Measurements from ENCODE around the gene PIK3IP1. TPM values are rescaled to one million over a fixed set of nuclear protein-coding genes. Genes with fewer than 3 reads are reported as not detected.

Gene PIK3IP1, protein sequence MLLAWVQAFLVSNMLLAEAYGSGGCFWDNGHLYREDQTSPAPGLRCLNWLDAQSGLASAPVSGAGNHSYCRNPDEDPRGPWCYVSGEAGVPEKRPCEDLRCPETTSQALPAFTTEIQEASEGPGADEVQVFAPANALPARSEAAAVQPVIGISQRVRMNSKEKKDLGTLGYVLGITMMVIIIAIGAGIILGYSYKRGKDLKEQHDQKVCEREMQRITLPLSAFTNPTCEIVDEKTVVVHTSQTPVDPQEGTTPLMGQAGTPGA
- 20.7 and 25.3 TPM in 2 replicates for total RNA-seq (2013; cell fraction: nucleolus; rRNA removed)
- total RNA-seq (2014; rRNA removed) (3.4 and 3.6 TPM in 2 replicates), total RNA-seq (2014; rRNA removed; fragmentation: Illumina TruSeq; extraction: Trizol) (2.3 and 2.6 TPM in 2 replicates), total RNA-seq (2021) (3.8 and 4.1 TPM in 2 replicates), polyA plus RNA-seq (2011; rRNA removed) (5.6 and 6.5 TPM in 2 replicates), polyA plus RNA-seq (2014; fragmentation: Illumina TruSeq; extraction: Trizol) (1.2 and 2.4 TPM in 2 replicates), polyA plus RNA-seq (2014; fragmentation: Nextera tagmentation; extraction: Ambion mirVana) (under 1 TPM; 0.77 to 0.80 TPM), polyA plus RNA-seq (2014; rRNA removed) (2.4 and 2.9 TPM in 2 replicates), polyA plus RNA-seq (2016; fragmentation: Nextera tagmentation; extraction: Ambion mirVana) (1 to 10 TPM; 3.0 to 3.1 TPM), polyA minus RNA-seq (2011; rRNA and poly(A)+ RNA removed) (4.2 and 7.3 TPM in 2 replicates), Bru-seq, nascent RNA (percentile 64 among the genes with signal in this experiment), BruChase-seq, experiment 1, labeled RNA remaining after a 6-hour chase (percentile 48 among the genes with signal in this experiment), BruChase-seq, experiment 2, labeled RNA remaining after a 2-hour chase (percentile 59 among the genes with signal in this experiment)
- polyA plus RNA-seq (2011; ENCODE audit: low read depth): 4.0 TPM
- polyA plus RNA-seq (2011; cell fraction: cytosol; rRNA removed): 5.9 and 6.6 TPM in 2 replicates
- 7.6 and 10.6 TPM in 2 replicates for polyA plus RNA-seq (2011; cell fraction: nucleus; rRNA removed)
- polyA plus RNA-seq (2012): 6.1 and 8.8 TPM in 2 replicates
- 2.0 and 2.4 TPM in 2 replicates for polyA minus RNA-seq (2011; cell fraction: cytosol; rRNA and poly(A)+ RNA removed)
- 6.4 and 8.6 TPM in 2 replicates for polyA minus RNA-seq (2011; cell fraction: nucleus; rRNA and poly(A)+ RNA removed)
- long read RNA-seq, experiment 1, partial matches to known transcripts: 0 of 1 reads
- long read RNA-seq, experiment 1, other reads (novel, unspliced or antisense): 0 of 1 reads
- long read RNA-seq, experiment 2, partial matches to known transcripts: 1 of 3 reads
- long read RNA-seq, experiment 2, other reads (novel, unspliced or antisense): 1 of 3 reads

DNA sequence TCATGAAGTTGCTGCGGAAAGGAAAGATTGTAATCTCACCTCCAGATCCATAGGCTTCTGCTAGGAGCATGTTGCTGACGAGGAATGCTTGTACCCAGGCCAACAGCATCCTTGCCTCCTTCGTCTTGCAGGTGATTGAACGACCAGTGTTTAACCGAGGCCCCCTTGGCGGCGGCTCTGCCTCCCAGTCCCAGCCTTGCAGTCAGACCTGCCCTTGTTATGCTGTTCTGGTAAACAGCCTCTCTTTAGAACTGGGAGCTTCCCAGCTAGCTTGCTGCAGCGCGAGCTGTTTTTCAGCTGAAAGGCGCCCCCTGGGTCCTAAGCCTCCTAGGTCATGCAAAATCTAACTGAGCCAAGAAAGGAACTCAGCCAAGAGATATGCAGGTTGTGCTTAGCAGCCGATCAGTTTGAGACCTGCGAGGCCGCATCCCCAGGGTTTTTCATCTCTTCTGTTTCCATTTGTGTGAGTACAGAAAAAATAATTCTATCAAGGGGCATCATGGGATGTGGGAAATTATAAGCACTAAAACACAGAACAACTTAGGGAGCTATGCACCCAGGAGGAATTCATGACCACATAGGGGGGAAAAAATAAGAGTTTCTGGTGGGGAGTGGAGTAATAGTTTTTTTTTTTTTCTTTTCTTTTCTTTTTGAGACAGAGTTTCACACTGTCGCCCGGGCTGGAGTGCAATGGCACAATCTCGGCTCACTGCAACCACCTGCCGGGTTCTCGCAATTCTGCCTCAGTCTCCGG is at the start of gene PIK3IP1:
Gene PIK3IP1 (minus strand): TSS at position 253 of the 754 bp plus-strand sequence. CDS start 144 bp downstream, at position 109.
- CTCF ChIA-PET: interaction anchor here (0.7 to 4.1 kb wide), 9 partner anchors 9 to 92 kb away, joined by 3 to 24 read pairs (median 7); partner anchors contain the start of gene LIMK2
- DNase-seq (ENCODE audit: low read depth, low spot score) (peak; percentile 41), FAIRE-seq (peak; percentile 86), ATAC-seq (peak; percentile 69)
- 19% methylated on average over 16 of the region's 19 CpGs for WGBS (ENCODE audit: insufficient coverage, insufficient replicate concordance, low lambda C conversion rate, missing lambda C conversion rate)
- Histone ChIP-seq H3K9me3 (replicated peaks; ENCODE audit: control insufficient read depth, insufficient read depth, low read length) (no peaks in the 10 kb centered on the region), H3K27me3 (replicated peaks in 1 of 2; ENCODE audit: control insufficient read depth in 2 of 2, insufficient read depth in 2 of 2, low read length in 1 of 2) (no peaks in the 10 kb centered on the region), H2AFZ (ENCODE audit: control insufficient read depth, low read depth, low read length) (peak within 1 kb of the TSS; percentile 59), H3K4me2 (ENCODE audit: control insufficient read depth, insufficient read depth) (peak within 1 kb of the TSS; percentile 97), H3K9ac (ENCODE audit: control insufficient read depth, insufficient read depth, low read length) (peak within 1 kb of the TSS; percentile 41), H3K4me1 (ENCODE audit: control insufficient read depth, insufficient read depth, low read length) (peaks cover 24% of the 10 kb centered on the region), H3K36me3 (ENCODE audit: control insufficient read depth in 2 of 2, insufficient read depth in 2 of 2, low read length in 1 of 2) (no peaks in the 10 kb centered on the region), H3K27ac (ENCODE audit: control insufficient read depth, insufficient read depth) (peak within 1 kb of the TSS; percentile 21), H4K20me1 (ENCODE audit: control insufficient read depth, insufficient read depth) (no peaks in the 10 kb centered on the region), H3K79me2 (ENCODE audit: control insufficient read depth, insufficient read depth, low read length) (no peaks in the 10 kb centered on the region), H3K4me3 (peak within 1 kb of the TSS; percentile 82)
- intact Hi-C loops (cut with micrococcal nuclease; ENCODE audit: unreplicated experiment) (loop anchor here (10.0 kb wide), 1 partner anchor 208 kb away; the partner anchor contains the start of gene SMTN), in situ Hi-C loops (cut with MboI) (no loop called here)
- SMC1A ChIA-PET (ENCODE audit: uncharacterized antibody, unreplicated experiment): interaction anchor here (0.6 to 3.0 kb wide), 13 partner anchors 9 to 1004 kb away, joined by 3 to 18 read pairs (median 4); partner anchors contain the start of gene LIMK2
- POLR2A ChIA-PET: interaction anchor here (0.6 to 1.4 kb wide), 6 partner anchors 21 to 868 kb away, joined by 3 to 6 read pairs (median 4); partner anchors contain the start of genes DRG1 and LIMK2
- TSS peak; percentile 51 for BruUV-seq (replicated peaks)
- RAD21 ChIA-PET (ENCODE audit: unreplicated experiment): interaction anchor here (0.8 to 2.5 kb wide), 8 partner anchors 19 to 244 kb away, joined by 3 to 21 read pairs (median 4); partner anchors contain the start of gene LIMK2
- no peak for TF ChIP-seq SRF (IDR thresholded peaks at IDR 0.05; ENCODE audit: low read depth in 2 of 2, low read length in 2 of 2)
- TF ChIP-seq CHD2 (IDR thresholded peaks at IDR 0.05; ENCODE audit: borderline replicate concordance, low read depth, low read length): no peak
- TF ChIP-seq NR2F1 (conservative IDR thresholded peaks at IDR 0.05): no peak
- peak; percentile 24; the same call in 1 of the 2 replicates for TF ChIP-seq SMARCA5 (IDR thresholded peaks at IDR 0.05)
- TF ChIP-seq NR2C2 (IDR thresholded peaks at IDR 0.05; ENCODE audit: borderline replicate concordance, control insufficient read depth, insufficient read length, low read depth): no peak
- 0 out of 2 replicates have a peak, but pooled peaks have one; percentile 30 for TF ChIP-seq CHD1 (IDR thresholded peaks at IDR 0.05; ENCODE audit: low read depth, low read length)
- 0 out of 2 replicates have a peak, but pooled peaks have one; percentile 43 for TF ChIP-seq LARP7 (IDR thresholded peaks at IDR 0.05)
- no peak; the same call in none of the 2 replicates for TF ChIP-seq IKZF1 (conservative IDR thresholded peaks at IDR 0.05)
- no peak for TF ChIP-seq RFX5 (IDR thresholded peaks at IDR 0.05; ENCODE audit: low read depth, low read length)
- TF ChIP-seq RCOR1 (conservative IDR thresholded peaks at IDR 0.05; ENCODE audit: low read depth, low read length): no peak
- TF ChIP-seq NFYA (IDR thresholded peaks at IDR 0.05; ENCODE audit: borderline replicate concordance, low read depth, low read length): no peak
- TF ChIP-seq, protein P1, sequence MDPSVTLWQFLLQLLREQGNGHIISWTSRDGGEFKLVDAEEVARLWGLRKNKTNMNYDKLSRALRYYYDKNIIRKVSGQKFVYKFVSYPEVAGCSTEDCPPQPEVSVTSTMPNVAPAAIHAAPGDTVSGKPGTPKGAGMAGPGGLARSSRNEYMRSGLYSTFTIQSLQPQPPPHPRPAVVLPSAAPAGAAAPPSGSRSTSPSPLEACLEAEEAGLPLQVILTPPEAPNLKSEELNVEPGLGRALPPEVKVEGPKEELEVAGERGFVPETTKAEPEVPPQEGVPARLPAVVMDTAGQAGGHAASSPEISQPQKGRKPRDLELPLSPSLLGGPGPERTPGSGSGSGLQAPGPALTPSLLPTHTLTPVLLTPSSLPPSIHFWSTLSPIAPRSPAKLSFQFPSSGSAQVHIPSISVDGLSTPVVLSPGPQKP (IDR thresholded peaks at IDR 0.05; ENCODE audit: low read depth, low read length): no peak
- no peak for TF ChIP-seq FOXM1 (IDR thresholded peaks at IDR 0.05; ENCODE audit: low read depth, low read length)
- TF ChIP-seq, protein P2, sequence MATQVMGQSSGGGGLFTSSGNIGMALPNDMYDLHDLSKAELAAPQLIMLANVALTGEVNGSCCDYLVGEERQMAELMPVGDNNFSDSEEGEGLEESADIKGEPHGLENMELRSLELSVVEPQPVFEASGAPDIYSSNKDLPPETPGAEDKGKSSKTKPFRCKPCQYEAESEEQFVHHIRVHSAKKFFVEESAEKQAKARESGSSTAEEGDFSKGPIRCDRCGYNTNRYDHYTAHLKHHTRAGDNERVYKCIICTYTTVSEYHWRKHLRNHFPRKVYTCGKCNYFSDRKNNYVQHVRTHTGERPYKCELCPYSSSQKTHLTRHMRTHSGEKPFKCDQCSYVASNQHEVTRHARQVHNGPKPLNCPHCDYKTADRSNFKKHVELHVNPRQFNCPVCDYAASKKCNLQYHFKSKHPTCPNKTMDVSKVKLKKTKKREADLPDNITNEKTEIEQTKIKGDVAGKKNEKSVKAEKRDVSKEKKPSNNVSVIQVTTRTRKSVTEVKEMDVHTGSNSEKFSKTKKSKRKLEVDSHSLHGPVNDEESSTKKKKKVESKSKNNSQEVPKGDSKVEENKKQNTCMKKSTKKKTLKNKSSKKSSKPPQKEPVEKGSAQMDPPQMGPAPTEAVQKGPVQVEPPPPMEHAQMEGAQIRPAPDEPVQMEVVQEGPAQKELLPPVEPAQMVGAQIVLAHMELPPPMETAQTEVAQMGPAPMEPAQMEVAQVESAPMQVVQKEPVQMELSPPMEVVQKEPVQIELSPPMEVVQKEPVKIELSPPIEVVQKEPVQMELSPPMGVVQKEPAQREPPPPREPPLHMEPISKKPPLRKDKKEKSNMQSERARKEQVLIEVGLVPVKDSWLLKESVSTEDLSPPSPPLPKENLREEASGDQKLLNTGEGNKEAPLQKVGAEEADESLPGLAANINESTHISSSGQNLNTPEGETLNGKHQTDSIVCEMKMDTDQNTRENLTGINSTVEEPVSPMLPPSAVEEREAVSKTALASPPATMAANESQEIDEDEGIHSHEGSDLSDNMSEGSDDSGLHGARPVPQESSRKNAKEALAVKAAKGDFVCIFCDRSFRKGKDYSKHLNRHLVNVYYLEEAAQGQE (IDR thresholded peaks at IDR 0.05; ENCODE audit: low read depth, low read length): no peak

All from GM12878 (cell line).